BLaER1 (cell line): Measurements from ENCODE around the gene MCTP2.

Source experiments
- H3K27ac ChIP-seq: shearing (Covaris generic); formaldehyde crosslinking; 2 replicates; pipeline ENCODE4 v1.8.1; 2022
- H3K27me3 ChIP-seq: shearing (Covaris generic); formaldehyde crosslinking; 2 replicates; pipeline ENCODE4 v1.8.1; 2022
- H3K36me3 ChIP-seq: shearing (Covaris generic); formaldehyde crosslinking; 2 replicates; pipeline ENCODE4 v1.8.1; 2022
- H3K4me1 ChIP-seq: shearing (Covaris generic); formaldehyde crosslinking; 2 replicates; pipeline ENCODE4 v1.8.1; 2022
- H3K4me2 ChIP-seq: shearing (Covaris generic); formaldehyde crosslinking; 2 replicates; pipeline ENCODE4 v1.8.1; 2022
- H3K4me3 ChIP-seq: shearing (Covaris generic); formaldehyde crosslinking; 2 replicates; pipeline ENCODE4 v1.8.1; 2022
- H3K9ac ChIP-seq: shearing (Covaris generic); formaldehyde crosslinking; 2 replicates; pipeline ENCODE4 v1.8.1; 2022
- H3K9me3 ChIP-seq: shearing (Covaris generic); formaldehyde crosslinking; 2 replicates; pipeline ENCODE4 v1.8.1; 2022
- H4K20me1 ChIP-seq: shearing (Covaris generic); formaldehyde crosslinking; 2 replicates; pipeline ENCODE4 v1.8.1; 2022
- Cebpa-rat ChIP-seq: shearing (Covaris generic); IDR thresholded peaks from 2 replicates; pipeline ENCODE4 v1.8.1; 2022

MCTP2 gene

DNA sequence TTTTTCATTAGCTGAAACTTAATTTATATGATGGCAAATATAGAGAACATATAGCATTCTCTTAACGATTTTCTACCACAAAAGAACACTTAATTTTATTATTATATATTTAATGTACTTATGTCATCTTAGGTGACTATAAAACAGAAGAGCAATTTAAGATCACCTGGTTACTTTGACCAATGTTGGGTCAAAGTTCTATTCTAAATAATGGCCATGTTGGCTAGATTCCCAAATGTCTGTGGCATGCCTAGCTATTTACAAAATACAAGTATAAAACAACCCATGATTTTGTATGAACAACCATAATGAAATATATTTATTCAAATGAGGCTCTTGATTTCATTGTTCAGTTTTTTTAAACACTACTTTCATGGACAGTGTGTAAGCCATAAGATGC is 200.9 kb downstream of the MCTP2 start:
- Histone ChIP-seq H3K9me3 (no peaks in the 10 kb centered on the region), H3K4me2 (no peak overlapping the region), H3K9ac (no peak overlapping the region), H3K27me3 (no peaks in the 10 kb centered on the region), H3K4me1 (no peaks in the 10 kb centered on the region), H4K20me1 (no peaks in the 10 kb centered on the region), H3K4me3 (no peak overlapping the region), H3K36me3 (no peaks in the 10 kb centered on the region), H3K27ac (no peak overlapping the region)
- no peak for TF ChIP-seq Cebpa-rat

DNA sequence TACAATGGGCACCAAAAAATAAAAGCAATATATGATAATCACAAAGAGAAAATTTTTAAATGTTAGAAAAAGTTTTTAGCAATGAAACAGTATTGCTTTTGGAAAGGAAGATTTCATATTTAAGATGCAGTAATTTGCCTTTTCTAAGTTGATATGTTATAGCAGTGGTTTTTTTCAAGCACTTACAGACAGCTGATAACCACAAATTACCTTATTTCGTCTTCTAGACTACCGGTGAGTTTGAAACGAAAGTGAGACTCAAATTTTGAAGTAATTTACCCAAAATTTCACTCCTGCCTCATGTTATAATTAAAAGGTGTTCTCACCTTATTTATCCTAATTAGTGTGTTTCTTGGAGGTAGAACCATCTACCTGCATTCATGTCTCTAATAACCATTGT is 207.8 kb downstream of the MCTP2 start:
- no peak overlapping the region for H3K4me3 ChIP-seq
- no peaks in the 10 kb centered on the region for H3K9me3 ChIP-seq
- TF ChIP-seq Cebpa-rat: no peak
- H3K4me1 ChIP-seq: no peaks in the 10 kb centered on the region
- H3K4me2 ChIP-seq: no peak overlapping the region
- no peak overlapping the region for H3K27ac ChIP-seq
- H3K9ac ChIP-seq: no peak overlapping the region
- H3K27me3 ChIP-seq: no peaks in the 10 kb centered on the region
- H4K20me1 ChIP-seq: no peaks in the 10 kb centered on the region
- 0 out of 2 replicates have a peak, but pooled peaks cover 3% of the 10 kb centered on the region for H3K36me3 ChIP-seq

DNA sequence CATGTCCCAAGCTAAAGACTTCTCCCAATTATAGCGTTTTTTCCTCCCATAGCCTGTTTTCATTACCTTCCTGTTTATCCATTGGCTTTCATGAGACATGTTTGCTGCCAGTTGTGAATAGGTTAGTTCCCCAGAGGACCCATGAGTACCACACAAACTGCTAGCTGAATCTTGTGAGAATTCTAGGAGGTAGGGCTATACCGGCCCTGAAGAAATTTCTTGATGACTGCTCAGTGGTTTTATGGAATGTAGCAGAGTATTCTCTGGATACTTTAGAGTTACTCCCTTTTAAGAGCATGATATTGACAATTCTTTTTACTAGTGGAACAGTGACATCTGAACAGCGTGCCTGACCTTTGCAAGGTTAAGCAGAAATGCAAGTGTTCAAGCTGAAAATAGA is 210.4 kb downstream of the MCTP2 start:
- no peaks in the 10 kb centered on the region for H4K20me1 ChIP-seq
- H3K4me1 ChIP-seq: no peaks in the 10 kb centered on the region
- H3K9ac ChIP-seq: no peak overlapping the region
- H3K4me3 ChIP-seq: no peak overlapping the region
- H3K27me3 ChIP-seq: no peaks in the 10 kb centered on the region
- 0 out of 2 replicates have a peak, but pooled peaks cover 3% of the 10 kb centered on the region for H3K36me3 ChIP-seq
- no peak overlapping the region for H3K4me2 ChIP-seq
- H3K9me3 ChIP-seq: no peaks in the 10 kb centered on the region
- no peak overlapping the region for H3K27ac ChIP-seq
- TF ChIP-seq Cebpa-rat: no peak

GRCh38 chr15:94442480-94442879 is 211.1 kb downstream of the MCTP2 start:
- no peak overlapping the region for H3K9ac ChIP-seq
- no peaks in the 10 kb centered on the region for H3K9me3 ChIP-seq
- H4K20me1 ChIP-seq: no peaks in the 10 kb centered on the region
- no peaks in the 10 kb centered on the region for H3K27me3 ChIP-seq
- H3K27ac ChIP-seq: no peak overlapping the region
- no peak overlapping the region for H3K4me3 ChIP-seq
- TF ChIP-seq Cebpa-rat: no peak
- 0 out of 2 replicates have a peak, but pooled peaks cover 3% of the 10 kb centered on the region for H3K36me3 ChIP-seq
- no peaks in the 10 kb centered on the region for H3K4me1 ChIP-seq
- no peak overlapping the region for H3K4me2 ChIP-seq

DNA sequence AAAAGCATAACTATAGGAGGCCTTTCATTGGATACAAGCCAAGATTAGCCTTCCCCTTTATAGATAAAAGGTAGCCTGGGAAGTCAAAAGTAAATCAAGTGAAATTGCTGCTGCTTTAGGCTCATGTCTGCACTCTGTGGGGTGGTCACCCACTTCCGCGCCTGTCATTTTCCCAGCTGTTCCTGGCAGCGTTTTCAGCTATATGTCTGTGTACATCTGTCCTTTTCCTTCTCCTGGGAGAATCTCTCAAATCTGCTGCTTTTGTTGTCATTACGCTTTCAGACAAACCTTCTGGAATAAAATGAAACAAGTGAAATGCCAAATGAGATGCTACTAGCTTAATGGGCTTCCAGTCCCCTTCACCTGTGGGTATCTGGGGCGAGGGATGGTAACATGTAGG is 211.8 kb downstream of the MCTP2 start:
- no peaks in the 10 kb centered on the region for H3K4me1 ChIP-seq
- no peaks in the 10 kb centered on the region for H4K20me1 ChIP-seq
- H3K36me3 ChIP-seq: 0 out of 2 replicates have a peak, but pooled peaks cover 3% of the 10 kb centered on the region
- no peak overlapping the region for H3K4me2 ChIP-seq
- no peak overlapping the region for H3K9ac ChIP-seq
- no peak for TF ChIP-seq Cebpa-rat
- no peaks in the 10 kb centered on the region for H3K27me3 ChIP-seq
- no peaks in the 10 kb centered on the region for H3K9me3 ChIP-seq
- no peak overlapping the region for H3K4me3 ChIP-seq
- no peak overlapping the region for H3K27ac ChIP-seq

DNA sequence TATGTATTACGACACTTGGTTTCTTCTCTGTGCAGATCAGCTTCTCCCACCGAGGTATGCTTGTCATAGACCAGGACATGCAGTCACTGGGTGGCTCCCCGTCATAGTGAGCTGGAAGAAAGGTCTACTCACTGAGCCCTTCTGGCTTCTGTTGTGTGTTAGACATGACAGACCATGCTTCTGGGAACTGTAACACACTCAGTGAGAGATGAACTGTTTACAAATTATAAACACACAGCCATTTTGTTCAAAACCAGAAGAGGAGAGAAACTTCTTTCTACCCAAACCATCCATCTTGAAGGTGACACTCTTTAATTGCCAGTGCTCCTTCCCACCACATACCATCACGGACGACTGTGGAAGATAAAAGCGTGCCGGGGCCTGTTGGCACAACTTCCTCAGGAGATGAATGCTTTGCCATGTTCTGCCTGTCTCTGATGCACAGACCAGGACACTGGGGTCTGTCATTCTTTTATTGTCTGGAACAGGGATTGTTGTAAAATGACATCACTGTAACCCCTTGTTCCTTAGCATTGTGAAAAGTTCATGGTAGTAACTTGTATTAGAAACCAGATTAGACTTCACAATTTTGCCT is 214.3 kb downstream of the MCTP2 start:
- no peaks in the 10 kb centered on the region for H3K36me3 ChIP-seq
- H3K4me3 ChIP-seq: no peak overlapping the region
- H4K20me1 ChIP-seq: no peaks in the 10 kb centered on the region
- H3K9ac ChIP-seq: no peak overlapping the region
- H3K4me2 ChIP-seq: no peak overlapping the region
- no peak overlapping the region for H3K27ac ChIP-seq
- no peaks in the 10 kb centered on the region for H3K9me3 ChIP-seq
- TF ChIP-seq Cebpa-rat: no peak
- no peaks in the 10 kb centered on the region for H3K27me3 ChIP-seq
- no peaks in the 10 kb centered on the region for H3K4me1 ChIP-seq

DNA sequence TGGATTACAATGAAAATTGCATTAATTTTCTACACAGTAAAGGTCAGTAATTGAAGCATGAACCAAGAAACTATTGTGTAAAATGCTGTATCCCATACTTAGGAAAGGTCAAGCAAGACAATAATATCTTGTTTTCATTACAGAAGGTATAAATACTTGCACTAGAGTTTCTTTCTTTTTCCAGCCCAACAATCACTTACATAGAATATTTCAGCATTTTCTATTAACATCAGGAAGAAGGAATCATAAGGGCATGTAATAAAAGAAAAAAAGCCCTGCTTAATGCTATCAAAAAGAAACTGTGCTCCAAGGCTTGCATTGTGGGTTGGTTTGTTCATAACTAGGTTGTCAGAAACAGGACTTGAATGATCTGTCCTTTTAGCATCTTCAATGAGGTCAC is 215.1 kb downstream of the MCTP2 start:
- Histone ChIP-seq H3K9ac (no peak overlapping the region), H3K9me3 (no peaks in the 10 kb centered on the region), H3K4me3 (no peak overlapping the region), H3K27ac (no peak overlapping the region), H3K36me3 (no peaks in the 10 kb centered on the region), H3K4me2 (no peak overlapping the region), H4K20me1 (no peaks in the 10 kb centered on the region), H3K4me1 (no peaks in the 10 kb centered on the region), H3K27me3 (no peaks in the 10 kb centered on the region)
- no peak for TF ChIP-seq Cebpa-rat

- no peak overlapping the region for H3K4me3 ChIP-seq
- TF ChIP-seq Cebpa-rat: no peak
- H4K20me1 ChIP-seq: no peaks in the 10 kb centered on the region
- H3K4me2 ChIP-seq: no peak overlapping the region
- no peaks in the 10 kb centered on the region for H3K4me1 ChIP-seq
- no peaks in the 10 kb centered on the region; the same call in 1 of the 2 replicates for H3K9me3 ChIP-seq
- 0 out of 2 replicates have a peak, but pooled peaks cover 3% of the 10 kb centered on the region for H3K36me3 ChIP-seq
- H3K27me3 ChIP-seq: no peaks in the 10 kb centered on the region
- H3K9ac ChIP-seq: no peak overlapping the region
- H3K27ac ChIP-seq: no peak overlapping the region
Measured at GRCh38 chr15:94451466-94451865, 220.1 kb downstream of the MCTP2 start.

DNA sequence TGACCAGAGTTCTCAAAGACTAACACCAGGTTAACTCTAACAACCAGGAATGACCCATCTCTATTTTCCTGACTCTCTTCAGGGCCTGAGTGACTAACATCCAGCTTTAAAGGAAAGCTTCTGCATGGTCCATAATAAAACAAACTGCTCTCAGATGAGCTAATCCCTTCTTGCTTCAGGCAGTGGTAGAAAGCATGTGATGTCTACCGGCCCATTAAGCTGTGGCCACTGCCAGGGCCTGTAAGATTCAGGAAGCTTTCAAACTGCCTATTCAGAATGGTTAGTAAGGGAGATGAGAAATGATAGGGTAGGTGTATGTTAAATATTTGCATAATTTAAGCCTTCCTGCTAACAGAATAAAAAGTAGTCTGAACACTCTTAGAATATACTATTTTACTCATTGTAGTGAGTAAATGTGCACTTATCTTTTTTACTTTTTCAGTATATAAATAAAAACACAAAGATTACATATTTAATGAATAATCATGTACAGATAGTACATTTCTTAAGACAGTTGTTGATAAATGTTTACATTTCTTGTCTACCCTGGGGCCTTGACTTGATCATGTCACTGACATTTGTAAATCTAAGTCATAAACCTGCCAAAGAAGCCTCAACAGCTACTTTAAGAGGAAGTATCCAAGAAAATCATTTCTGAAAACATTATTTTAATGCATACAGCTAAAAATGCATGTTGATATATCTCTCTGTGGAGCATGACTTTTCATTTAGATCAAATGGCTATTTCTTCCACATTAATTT is 222.0 kb downstream of the MCTP2 start:
- no peak overlapping the region for H3K4me3 ChIP-seq
- no peaks in the 10 kb centered on the region; the same call in 1 of the 2 replicates for H3K9me3 ChIP-seq
- H3K27me3 ChIP-seq: no peaks in the 10 kb centered on the region
- no peak for TF ChIP-seq Cebpa-rat
- no peaks in the 10 kb centered on the region for H3K4me1 ChIP-seq
- H3K4me2 ChIP-seq: no peak overlapping the region
- no peak overlapping the region for H3K27ac ChIP-seq
- H3K9ac ChIP-seq: no peak overlapping the region
- H3K36me3 ChIP-seq: 0 out of 2 replicates have a peak, but pooled peaks cover 3% of the 10 kb centered on the region
- H4K20me1 ChIP-seq: no peaks in the 10 kb centered on the region

DNA sequence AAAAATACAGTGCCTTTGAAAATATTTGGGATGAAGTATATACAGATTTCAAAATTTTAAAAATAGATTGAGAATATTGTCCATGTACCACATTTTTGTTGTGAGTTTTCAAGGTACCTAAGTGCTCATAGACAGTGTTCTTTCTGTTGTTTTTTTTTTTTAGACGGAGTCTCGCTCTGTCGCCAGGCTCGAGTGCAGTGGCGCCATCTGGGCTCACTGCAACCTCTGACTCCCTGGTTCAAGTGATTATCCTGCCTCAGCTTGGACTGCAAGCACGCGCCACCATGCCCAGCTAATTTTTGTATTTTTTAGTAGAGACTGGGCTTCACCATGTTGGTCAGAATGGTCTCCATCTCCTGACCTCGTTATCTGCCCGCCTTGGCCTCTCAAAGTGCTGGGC is 223.9 kb downstream of the MCTP2 start:
- Histone ChIP-seq H3K36me3 (0 out of 2 replicates have a peak, but pooled peaks cover 3% of the 10 kb centered on the region), H4K20me1 (no peaks in the 10 kb centered on the region), H3K9me3 (no peaks in the 10 kb centered on the region; the same call in 1 of the 2 replicates), H3K4me1 (peaks cover 3% of the 10 kb centered on the region), H3K4me3 (no peak overlapping the region), H3K9ac (no peak overlapping the region), H3K4me2 (no peak overlapping the region), H3K27ac (no peak overlapping the region), H3K27me3 (no peaks in the 10 kb centered on the region)
- no peak for TF ChIP-seq Cebpa-rat
